Mononuclear cell (primary cell): ENCODE measurements around the gene LGALS16. TPM values are rescaled to one million over a fixed set of nuclear protein-coding genes. Genes with fewer than 3 reads are reported as not detected.

Experiments used
- H3K27me3 ChIP-seq: 2 replicates; pipeline ENCODE4 v1.6.0; 2011; ENCODE audit warnings: low read length, control low read depth; ENCODE audit not compliant: insufficient read depth
- H3K4me1 ChIP-seq: 2 replicates; pipeline ENCODE4 v1.5.1; 2011; ENCODE audit warnings: mild to moderate bottlenecking, low read length, control low read depth; ENCODE audit not compliant: insufficient read depth
- H3K4me3 ChIP-seq: 2 replicates; pipeline ENCODE4 v1.5.1; 2011; ENCODE audit warnings: mild to moderate bottlenecking, low read length, moderate library complexity
- H3K9me3 ChIP-seq: 2 replicates; pipeline ENCODE4 v1.5.1; 2011; ENCODE audit warnings: low read depth, mild to moderate bottlenecking, control low read depth, low read length
- total RNA-seq: library from RNA; depleted of rRNA; stranded (reverse); fragments of >200 nt; gene quantifications from one replicate; pipeline ENCODE4 v1.2.3, GENCODE V29; 2012

LGALS16 gene
- total RNA-seq, 1 donor, result not detected

- Histone ChIP-seq H3K4me1 (no peaks in the 10 kb centered on the region), H3K4me3 (no peak overlapping the region), H3K9me3 (no peaks in the 10 kb centered on the region), H3K27me3 (peaks cover 6% of the 10 kb centered on the region)
These were observed 36.5 kb downstream of the LGALS16 start for GRCh38 chr19:39692166-39692565.

- H3K27me3 ChIP-seq, result peaks cover 6% of the 10 kb centered on the region
- no peaks in the 10 kb centered on the region for H3K4me1 ChIP-seq
- no peaks in the 10 kb centered on the region for H3K9me3 ChIP-seq
- H3K4me3 ChIP-seq, result no peak overlapping the region
These were observed 37.1 kb downstream of the LGALS16 start for GRCh38 chr19:39692822-39693221.

GRCh38 chr19:39695759-39696158 lies 40.0 kb downstream of the LGALS16 start:
- no peaks in the 10 kb centered on the region for H3K4me1 ChIP-seq
- H3K4me3 ChIP-seq, result no peak overlapping the region
- H3K9me3 ChIP-seq, result no peaks in the 10 kb centered on the region
- peaks cover 6% of the 10 kb centered on the region for H3K27me3 ChIP-seq

- Histone ChIP-seq H3K27me3 (peaks cover 6% of the 10 kb centered on the region), H3K4me1 (no peaks in the 10 kb centered on the region), H3K4me3 (no peak overlapping the region), H3K9me3 (no peaks in the 10 kb centered on the region)
These were observed 40.7 kb downstream of the LGALS16 start for GRCh38 chr19:39696387-39696786.

- Histone ChIP-seq H3K9me3 (no peaks in the 10 kb centered on the region), H3K4me1 (no peaks in the 10 kb centered on the region), H3K4me3 (no peak overlapping the region), H3K27me3 (peaks cover 9% of the 10 kb centered on the region)
These were observed 42.8 kb downstream of the LGALS16 start for GRCh38 chr19:39698535-39698934.

- Histone ChIP-seq H3K4me1 (no peaks in the 10 kb centered on the region), H3K4me3 (no peak overlapping the region)
These were observed 45.6 kb downstream of the LGALS16 start for GRCh38 chr19:39701291-39701690.

GRCh38 chr19:39704181-39705044 lies 48.7 kb downstream of the LGALS16 start, which contains the start of gene LGALS14:
TSS of gene LGALS14 (plus strand) at chr19:39704481. CDS start at chr19:39704529, 48 bp downstream.
- Histone ChIP-seq H3K27me3 (peaks cover 6% of the 10 kb centered on the region), H3K4me1 (no peaks in the 10 kb centered on the region), H3K9me3 (no peaks in the 10 kb centered on the region), H3K4me3 (no peak within 1 kb of the TSS)

More at GRCh38 chr19:39701291-39701690, 45.6 kb downstream of the LGALS16 start:
- peaks cover 6% of the 10 kb centered on the region for H3K27me3 ChIP-seq
- no peaks in the 10 kb centered on the region for H3K9me3 ChIP-seq

- no peaks in the 10 kb centered on the region for H3K9me3 ChIP-seq
- H3K27me3 ChIP-seq, result peaks cover 3% of the 10 kb centered on the region
- no peak overlapping the region for H3K4me3 ChIP-seq
- H3K4me1 ChIP-seq, result no peaks in the 10 kb centered on the region
These were observed 50.0 kb downstream of the LGALS16 start for GRCh38 chr19:39705578-39706188.

- H3K4me1 ChIP-seq, result no peaks in the 10 kb centered on the region
- H3K9me3 ChIP-seq, result no peaks in the 10 kb centered on the region
- H3K4me3 ChIP-seq, result no peak overlapping the region
- no peaks in the 10 kb centered on the region for H3K27me3 ChIP-seq
These were observed 52.9 kb downstream of the LGALS16 start for GRCh38 chr19:39708594-39708993.

- H3K9me3 ChIP-seq, result no peaks in the 10 kb centered on the region
- no peaks in the 10 kb centered on the region for H3K4me1 ChIP-seq
- H3K4me3 ChIP-seq, result no peak overlapping the region
- no peaks in the 10 kb centered on the region for H3K27me3 ChIP-seq
These were observed 53.5 kb downstream of the LGALS16 start for GRCh38 chr19:39709026-39709872.

Other genes starting within 250 kb of the LGALS16 start
- gene ZFP36, start 249.1 kb upstream of the LGALS16 start, total RNA-seq, result 676 TPM
- gene PLEKHG2, start 243.2 kb upstream of the LGALS16 start, total RNA-seq, result 21.5 TPM
- 71.4 TPM for gene RPS16, start 220.0 kb upstream of the LGALS16 start, total RNA-seq
- 124 TPM for gene SUPT5H, start 210.3 kb upstream of the LGALS16 start, total RNA-seq
- gene TIMM50, start 175.1 kb upstream of the LGALS16 start, total RNA-seq, result 17.1 TPM
- not detected for gene DLL3, start 157.0 kb upstream of the LGALS16 start, total RNA-seq
- gene SELENOV, start 140.8 kb upstream of the LGALS16 start, total RNA-seq, result not detected
- gene EID2B, start 123.1 kb upstream of the LGALS16 start, total RNA-seq, result 6.0 TPM
- 14.4 TPM for gene EID2, start 115.8 kb upstream of the LGALS16 start, total RNA-seq
- not detected for gene LGALS13, start 53.4 kb upstream of the LGALS16 start, total RNA-seq
- gene LGALS14, start 48.6 kb downstream of the LGALS16 start, total RNA-seq, result 0.31 TPM
- gene CLC, start 82.1 kb downstream of the LGALS16 start, total RNA-seq, result 0.73 TPM
- gene LEUTX, start 122.9 kb downstream of the LGALS16 start, total RNA-seq, result not detected
- 6.5 TPM for gene DYRK1B, start 178.2 kb downstream of the LGALS16 start, total RNA-seq
- 195 TPM for gene FBL, start 190.5 kb downstream of the LGALS16 start, total RNA-seq